HEK293 (cell line): ENCODE measurements around the gene KIZ.

Experiments
- CTCF ChIP-seq: fragments of 450-650 bp; formaldehyde crosslinking; IDR thresholded peaks from 2 replicates; pipeline ENCODE4 v1.5.1; 2016; ENCODE audit warnings: missing biosample characterization, missing genetic modification characterization
- INSM2 ChIP-seq: fragments of 450-650 bp; formaldehyde crosslinking; IDR thresholded peaks from 2 replicates; pipeline ENCODE4 v1.5.1; 2016; ENCODE audit warnings: missing biosample characterization, missing genetic modification characterization
- REST ChIP-seq: fragments of 450-650 bp; formaldehyde crosslinking; IDR thresholded peaks from 2 replicates; pipeline ENCODE4 v1.5.1; 2016; ENCODE audit warnings: missing biosample characterization, missing genetic modification characterization
- ZBTB10 ChIP-seq: fragments of 450-650 bp; formaldehyde crosslinking; IDR thresholded peaks from 2 replicates; pipeline ENCODE4 v1.5.1; 2016; ENCODE audit warnings: missing biosample characterization, missing genetic modification characterization
- ZBTB49 ChIP-seq: fragments of 450-650 bp; formaldehyde crosslinking; IDR thresholded peaks from 2 replicates; pipeline ENCODE4 v1.5.1; 2016; ENCODE audit warnings: missing biosample characterization, missing genetic modification characterization, low read depth
- ZNF132 ChIP-seq: fragments of 450-650 bp; formaldehyde crosslinking; IDR thresholded peaks from 2 replicates; pipeline ENCODE4 v1.5.1; 2017; ENCODE audit warnings: missing biosample characterization, missing genetic modification characterization, borderline replicate concordance
- ZNF19 ChIP-seq: fragments of 450-650 bp; formaldehyde crosslinking; IDR thresholded peaks from 2 replicates; pipeline ENCODE4; 2016; ENCODE audit warnings: missing biosample characterization, missing genetic modification characterization, low read depth
- ZNF23 ChIP-seq: fragments of 450-650 bp; formaldehyde crosslinking; IDR thresholded peaks from 2 replicates; pipeline ENCODE4 v1.5.1; 2016; ENCODE audit warnings: missing biosample characterization, missing genetic modification characterization, borderline replicate concordance
- ZNF311 ChIP-seq: fragments of 450-650 bp; formaldehyde crosslinking; IDR thresholded peaks from 2 replicates; pipeline ENCODE4 v1.5.1; 2017; ENCODE audit warnings: missing biosample characterization, missing genetic modification characterization, borderline replicate concordance
- ZNF549 ChIP-seq: fragments of 450-650 bp; IDR thresholded peaks from 2 replicates; pipeline ENCODE4 v1.5.1; 2018; ENCODE audit warnings: missing biosample characterization, missing genetic modification characterization, mild to moderate bottlenecking, inconsistent platforms, moderate library complexity
- ZNF639 ChIP-seq: fragments of 450-650 bp; formaldehyde crosslinking; IDR thresholded peaks from 2 replicates; pipeline ENCODE4 v1.5.1; 2016; ENCODE audit warnings: missing biosample characterization, missing genetic modification characterization
- ZNF670 ChIP-seq: fragments of 450-650 bp; formaldehyde crosslinking; IDR thresholded peaks from 2 replicates; pipeline ENCODE4 v1.5.1; 2016; ENCODE audit warnings: missing biosample characterization, missing genetic modification characterization, low read depth
- ZXDB ChIP-seq: fragments of 450-650 bp; formaldehyde crosslinking; IDR thresholded peaks from 2 replicates; pipeline ENCODE4 v1.5.1; 2016; ENCODE audit warnings: missing biosample characterization, missing genetic modification characterization

GRCh38 chr20:21157006-21157405, 31.1 kb downstream of the KIZ start:
- no peak for TF ChIP-seq ZNF311 (tag by site-specific recombination)
- TF ChIP-seq ZNF639 (tag by site-specific recombination): no peak
- no peak for TF ChIP-seq CTCF
- TF ChIP-seq REST (tag by site-specific recombination): no peak
- no peak for TF ChIP-seq ZBTB49 (tag by site-specific recombination)
- TF ChIP-seq ZNF670 (tag by site-specific recombination): no peak
- no peak for TF ChIP-seq ZBTB10 (tag by site-specific recombination)
- no peak for TF ChIP-seq INSM2 (tag by site-specific recombination)
- TF ChIP-seq ZNF23 (tag by site-specific recombination): no peak
- no peak for TF ChIP-seq ZXDB (tag by site-specific recombination)
- no peak for TF ChIP-seq ZNF132
- no peak for TF ChIP-seq ZNF549 (tag by site-specific recombination)
- TF ChIP-seq ZNF19: no peak
